ENCODE data around the gene BAIAP2.
A peak's percentile ranks its signal among the peaks of the same experiment; 100 is the strongest.

BAIAP2 gene

GRCh38 chr17:81083125-81083765 lies 48.3 kb downstream of the BAIAP2 start:
- no peak for DNase-seq
- no peaks in the 10 kb centered on the region for H3K36me3 Mint-ChIP-seq (ENCODE audit: low read depth)
- H3K9me3 Mint-ChIP-seq, result no peaks in the 10 kb centered on the region
- H3K4me3 Mint-ChIP-seq, result no peak overlapping the region
- no peak overlapping the region for H3K27ac Mint-ChIP-seq
- H3K4me1 Mint-ChIP-seq (ENCODE audit: low read depth), result no peaks in the 10 kb centered on the region
- H3K27me3 Mint-ChIP-seq, result no peaks in the 10 kb centered on the region

- Mint-ChIP-seq H3K4me1 (ENCODE audit: low read depth) (no peaks in the 10 kb centered on the region), H3K9me3 (no peaks in the 10 kb centered on the region), H3K27me3 (no peaks in the 10 kb centered on the region), H3K36me3 (ENCODE audit: low read depth) (no peaks in the 10 kb centered on the region), H3K4me3 (no peak overlapping the region), H3K27ac (no peak overlapping the region)
- DNase-seq, result no peak
Observed at GRCh38 chr17:81084680-81085419, 49.9 kb downstream of the BAIAP2 start.

GRCh38 chr17:81085420-81085911 lies 50.5 kb downstream of the BAIAP2 start:
- Mint-ChIP-seq H3K36me3 (ENCODE audit: low read depth) (no peaks in the 10 kb centered on the region), H3K4me1 (ENCODE audit: low read depth) (peaks cover 3% of the 10 kb centered on the region), H3K4me3 (no peak overlapping the region), H3K27ac (no peak overlapping the region), H3K27me3 (no peaks in the 10 kb centered on the region), H3K9me3 (no peaks in the 10 kb centered on the region)
- DNase-seq, result no peak

- H3K36me3 Mint-ChIP-seq (ENCODE audit: low read depth), result no peaks in the 10 kb centered on the region
Observed at GRCh38 chr17:81086789-81087551, 52.0 kb downstream of the BAIAP2 start.

GRCh38 chr17:81090361-81091136 lies 55.6 kb downstream of the BAIAP2 start:
- H3K27ac Mint-ChIP-seq, result no peak overlapping the region
- DNase-seq, result peak; percentile 53
- H3K4me3 Mint-ChIP-seq, result no peak overlapping the region
- H3K27me3 Mint-ChIP-seq, result peaks cover 7% of the 10 kb centered on the region
- H3K36me3 Mint-ChIP-seq (ENCODE audit: low read depth), result no peaks in the 10 kb centered on the region
- peaks cover 33% of the 10 kb centered on the region for H3K4me1 Mint-ChIP-seq (ENCODE audit: low read depth)
- no peaks in the 10 kb centered on the region for H3K9me3 Mint-ChIP-seq

More at GRCh38 chr17:81086789-81087551, 52.0 kb downstream of the BAIAP2 start:
- no peak for DNase-seq
- Mint-ChIP-seq H3K9me3 (no peaks in the 10 kb centered on the region), H3K4me1 (ENCODE audit: low read depth) (peaks cover 7% of the 10 kb centered on the region), H3K27ac (no peak overlapping the region), H3K27me3 (no peaks in the 10 kb centered on the region), H3K4me3 (no peak overlapping the region)

GRCh38 chr17:81091154-81091553 lies 56.2 kb downstream of the BAIAP2 start:
- no peak for DNase-seq
- Mint-ChIP-seq H3K27ac (no peak overlapping the region), H3K36me3 (ENCODE audit: low read depth) (no peaks in the 10 kb centered on the region), H3K4me1 (ENCODE audit: low read depth) (peaks cover 39% of the 10 kb centered on the region), H3K9me3 (no peaks in the 10 kb centered on the region), H3K27me3 (peaks cover 7% of the 10 kb centered on the region), H3K4me3 (no peak overlapping the region)

- Mint-ChIP-seq H3K4me3 (no peak overlapping the region), H3K4me1 (ENCODE audit: low read depth) (peaks cover 47% of the 10 kb centered on the region), H3K36me3 (ENCODE audit: low read depth) (no peaks in the 10 kb centered on the region), H3K9me3 (no peaks in the 10 kb centered on the region), H3K27ac (no peak overlapping the region), H3K27me3 (peaks cover 7% of the 10 kb centered on the region)
- no peak for DNase-seq
Observed at GRCh38 chr17:81091774-81092517, 57.0 kb downstream of the BAIAP2 start.

GRCh38 chr17:81092518-81093095 lies 57.7 kb downstream of the BAIAP2 start:
- H3K27ac Mint-ChIP-seq, result no peak overlapping the region
- H3K9me3 Mint-ChIP-seq, result no peaks in the 10 kb centered on the region
- no peak for DNase-seq
- no peaks in the 10 kb centered on the region for H3K36me3 Mint-ChIP-seq (ENCODE audit: low read depth)
- peaks cover 52% of the 10 kb centered on the region for H3K4me1 Mint-ChIP-seq (ENCODE audit: low read depth)
- peaks cover 7% of the 10 kb centered on the region for H3K27me3 Mint-ChIP-seq
- H3K4me3 Mint-ChIP-seq, result no peak overlapping the region

GRCh38 chr17:81093619-81094508 lies 58.9 kb downstream of the BAIAP2 start:
- Mint-ChIP-seq H3K27ac (peak overlapping the region; percentile 93), H3K4me1 (ENCODE audit: low read depth) (peaks cover 62% of the 10 kb centered on the region), H3K4me3 (peak overlapping the region; percentile 55), H3K36me3 (ENCODE audit: low read depth) (no peaks in the 10 kb centered on the region), H3K9me3 (no peaks in the 10 kb centered on the region), H3K27me3 (peaks cover 7% of the 10 kb centered on the region)
- peak; percentile 40 for DNase-seq

GRCh38 chr17:81094509-81095382 lies 59.8 kb downstream of the BAIAP2 start:
- Mint-ChIP-seq H3K9me3 (no peaks in the 10 kb centered on the region), H3K27me3 (peaks cover 7% of the 10 kb centered on the region), H3K4me1 (ENCODE audit: low read depth) (peaks cover 66% of the 10 kb centered on the region), H3K4me3 (peak overlapping the region; percentile 55), H3K27ac (peak overlapping the region; percentile 93), H3K36me3 (ENCODE audit: low read depth) (no peaks in the 10 kb centered on the region)
- peak; percentile 96 for DNase-seq

GRCh38 chr17:81095383-81095762 lies 60.4 kb downstream of the BAIAP2 start:
- peak; percentile 71 for DNase-seq
- Mint-ChIP-seq H3K36me3 (ENCODE audit: low read depth) (no peaks in the 10 kb centered on the region), H3K27me3 (peaks cover 7% of the 10 kb centered on the region), H3K4me3 (peak overlapping the region; percentile 55), H3K27ac (peak overlapping the region; percentile 93), H3K4me1 (ENCODE audit: low read depth) (peaks cover 63% of the 10 kb centered on the region), H3K9me3 (no peaks in the 10 kb centered on the region)

GRCh38 chr17:81096741-81097133 lies 61.8 kb downstream of the BAIAP2 start:
- no peak for DNase-seq
- Mint-ChIP-seq H3K4me1 (ENCODE audit: low read depth) (peaks cover 61% of the 10 kb centered on the region), H3K27ac (no peak overlapping the region), H3K9me3 (no peaks in the 10 kb centered on the region), H3K27me3 (peaks cover 7% of the 10 kb centered on the region), H3K4me3 (peak overlapping the region; percentile 2), H3K36me3 (ENCODE audit: low read depth) (no peaks in the 10 kb centered on the region)

Data from activated T-cell treated with anti-CD3 and anti-CD28 coated beads, Interleukin-2, amount 50 U/mL, for 24 hours (primary cell).